Measurements from ENCODE around the gene S100A12. TPM values are rescaled to one million over a fixed set of nuclear protein-coding genes. Genes with fewer than 3 reads are reported as not detected.

Gene S100A12
- total RNA-seq, 1 donor from 2014 or later, result 7.6 TPM

DNA sequence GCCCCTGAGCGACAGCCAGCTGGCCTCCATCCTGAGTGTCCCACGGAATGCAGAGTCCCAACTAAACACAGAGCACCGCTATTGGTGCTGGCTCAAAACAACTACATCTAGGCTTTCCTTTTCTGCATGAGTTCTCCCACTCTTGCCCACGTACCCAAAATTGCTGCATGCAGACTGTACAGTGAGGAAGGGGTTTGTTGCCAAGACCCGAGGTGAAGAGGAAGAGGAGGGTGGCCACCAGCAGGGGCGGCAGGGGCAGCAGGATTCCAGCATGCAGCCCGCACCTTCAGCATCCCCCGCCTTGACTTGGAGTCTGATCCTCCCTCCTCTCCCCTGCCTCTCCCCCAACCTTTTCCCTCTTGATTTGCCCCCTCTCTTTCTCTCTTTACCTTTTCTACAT, 9.7 kb downstream of the S100A12 start:
- no peak for DNase-seq

DNA sequence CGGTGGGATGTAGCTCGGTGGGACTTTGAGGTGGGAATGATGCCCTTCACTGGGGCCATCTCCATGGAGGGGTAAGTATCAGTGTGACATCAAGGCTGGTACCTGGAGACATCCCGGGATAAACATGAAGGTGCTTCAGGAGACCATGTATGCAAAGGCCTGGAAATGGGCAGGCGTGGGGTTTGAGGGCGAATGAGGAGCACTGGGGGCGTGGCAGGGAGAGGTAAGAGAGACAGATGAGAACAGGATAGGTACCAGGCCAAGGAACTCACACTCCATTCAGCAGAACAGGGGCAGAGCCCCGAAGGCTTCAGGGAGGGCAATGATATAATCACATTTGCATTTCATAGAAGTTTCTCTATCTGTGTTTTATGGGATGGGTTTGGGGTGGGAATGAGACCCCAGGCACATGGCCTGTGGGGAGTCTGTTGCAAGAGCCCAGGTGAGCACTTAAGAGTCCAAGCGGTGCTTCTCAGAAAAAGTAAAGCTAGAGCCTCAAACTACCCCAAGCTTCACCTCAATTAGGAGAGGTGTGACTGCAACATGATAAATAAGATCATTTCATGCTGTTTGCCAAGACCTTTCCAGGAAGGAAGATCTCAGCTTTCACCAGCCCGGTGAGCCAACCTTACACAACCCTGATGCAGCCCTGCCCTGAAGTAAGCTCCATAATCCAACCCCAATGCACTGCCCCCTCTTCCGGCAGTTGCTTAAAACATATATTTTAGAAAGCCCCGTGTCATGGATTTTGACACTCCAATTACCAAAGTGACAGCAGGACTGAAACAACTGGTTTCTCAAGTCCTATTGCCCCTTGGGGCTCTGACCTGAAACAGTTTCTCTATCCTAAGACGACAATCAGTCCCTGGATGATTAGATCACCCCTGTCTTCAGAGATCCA, 10.4 kb downstream of the S100A12 start:
- peak; percentile 52 for DNase-seq

DNA sequence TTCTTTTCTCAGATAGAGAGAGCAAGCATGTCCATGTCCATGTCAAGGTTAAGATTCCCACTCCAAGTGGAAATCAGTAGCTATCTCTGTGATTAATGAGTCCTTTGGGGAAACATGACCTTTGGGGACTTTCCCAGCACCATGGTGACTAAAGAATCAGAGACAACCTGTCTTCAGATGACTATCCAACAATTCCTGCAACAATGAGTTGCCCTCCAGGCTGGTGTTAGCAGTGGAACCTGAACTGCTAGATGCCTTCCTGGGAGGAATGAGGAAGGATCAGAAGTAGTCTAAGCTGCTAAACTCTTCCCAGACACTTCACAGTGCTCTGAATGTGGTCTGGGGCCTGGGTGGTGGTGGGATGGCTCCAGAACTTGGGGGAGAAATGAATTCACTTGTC, 11.3 kb downstream of the S100A12 start:
- DNase-seq, result no peak

- no peak for DNase-seq
Observed at GRCh38 chr1:153363641-153364040, 11.8 kb downstream of the S100A12 start.

GRCh38 chr1:153362187-153362775, 13.1 kb downstream of the S100A12 start:
- no peak for DNase-seq

GRCh38 chr1:153361480-153362109, 13.8 kb downstream of the S100A12 start:
- no peak for DNase-seq

GRCh38 chr1:153360592-153361479, 14.6 kb downstream of the S100A12 start:
- DNase-seq, result no peak

DNA sequence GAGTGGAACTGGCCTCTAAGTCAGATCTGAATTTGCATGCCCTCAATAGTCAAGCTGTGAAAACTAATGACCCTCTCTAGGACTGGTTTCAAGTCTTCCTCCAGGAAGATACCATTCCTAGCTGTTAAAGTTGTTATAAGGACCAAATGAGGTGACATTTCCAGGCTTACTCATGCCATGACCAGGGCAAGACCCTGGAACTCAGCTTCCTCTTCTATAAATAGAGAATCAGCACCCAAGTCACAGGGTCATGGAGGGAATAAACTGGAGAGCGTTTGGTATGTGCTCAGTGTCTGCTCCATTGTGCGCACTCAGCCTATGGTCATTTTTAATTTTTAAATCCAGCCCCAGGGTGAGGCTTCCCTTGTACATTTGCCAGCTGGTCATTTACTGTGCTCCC, 15.2 kb downstream of the S100A12 start:
- DNase-seq, result no peak

DNA sequence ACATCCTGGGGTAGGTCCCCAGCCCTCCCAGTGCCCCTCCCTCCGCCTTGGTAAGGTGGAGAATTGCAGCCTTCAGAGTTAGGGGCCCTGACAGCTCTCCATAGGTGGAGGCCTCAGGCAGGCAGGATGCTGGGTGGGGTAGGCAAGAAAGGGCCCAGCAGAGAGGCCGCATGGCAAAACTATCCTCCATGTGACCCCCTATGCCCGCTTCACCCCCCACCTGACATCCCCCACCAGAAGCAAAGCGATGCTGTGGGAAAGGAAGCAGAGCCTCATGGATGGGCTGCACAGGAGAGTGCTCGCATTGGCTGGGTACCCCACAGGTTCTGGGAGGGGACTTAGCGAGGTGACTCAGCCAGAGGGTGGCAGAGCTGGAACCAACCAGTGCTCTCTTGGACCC, 16.2 kb downstream of the S100A12 start:
- DNase-seq, result no peak

GRCh38 chr1:153358691-153358975, 16.8 kb downstream of the S100A12 start:
- DNase-seq, result no peak

DNA sequence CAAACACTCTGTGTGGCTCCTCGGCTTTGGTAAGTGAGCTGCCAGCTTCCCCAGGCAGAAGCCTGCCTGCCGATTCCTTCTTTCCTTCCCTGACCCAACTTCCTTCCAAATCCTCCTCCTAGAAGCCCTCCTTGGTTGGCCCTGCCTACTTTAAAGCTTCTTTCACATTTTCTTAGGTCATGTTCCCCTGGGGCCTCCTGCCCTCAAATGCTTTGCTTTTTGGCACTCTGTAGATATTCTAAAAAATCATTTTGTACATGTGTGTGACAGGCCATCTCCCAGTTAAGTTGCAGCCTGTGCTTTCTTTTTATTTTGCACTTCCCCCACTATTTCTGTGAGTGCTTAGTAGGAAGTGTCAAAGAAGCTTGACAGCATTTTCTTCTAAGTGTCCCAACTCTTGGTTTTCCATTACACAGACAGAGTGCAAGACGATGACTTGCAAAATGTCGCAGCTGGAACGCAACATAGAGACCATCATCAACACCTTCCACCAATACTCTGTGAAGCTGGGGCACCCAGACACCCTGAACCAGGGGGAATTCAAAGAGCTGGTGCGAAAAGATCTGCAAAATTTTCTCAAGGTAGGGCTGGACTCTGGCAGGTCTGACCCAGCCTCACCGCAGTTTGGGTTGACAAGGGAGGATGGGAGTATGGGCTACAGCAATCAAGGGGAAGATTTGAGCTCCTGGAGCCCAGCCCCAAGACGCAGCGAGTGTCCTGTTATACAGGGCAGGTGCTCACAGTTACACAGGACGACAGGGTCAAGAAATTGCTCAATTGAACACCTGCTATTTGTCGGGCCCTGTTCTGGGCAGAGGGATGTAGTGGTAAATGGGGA, 17.3 kb downstream of the S100A12 start, which contains the start of gene S100A9:
Gene S100A9 (plus strand): TSS at position 2 of the 838 bp plus-strand sequence. CDS start 430 bp downstream, at position 432.
- no peak for DNase-seq

DNA sequence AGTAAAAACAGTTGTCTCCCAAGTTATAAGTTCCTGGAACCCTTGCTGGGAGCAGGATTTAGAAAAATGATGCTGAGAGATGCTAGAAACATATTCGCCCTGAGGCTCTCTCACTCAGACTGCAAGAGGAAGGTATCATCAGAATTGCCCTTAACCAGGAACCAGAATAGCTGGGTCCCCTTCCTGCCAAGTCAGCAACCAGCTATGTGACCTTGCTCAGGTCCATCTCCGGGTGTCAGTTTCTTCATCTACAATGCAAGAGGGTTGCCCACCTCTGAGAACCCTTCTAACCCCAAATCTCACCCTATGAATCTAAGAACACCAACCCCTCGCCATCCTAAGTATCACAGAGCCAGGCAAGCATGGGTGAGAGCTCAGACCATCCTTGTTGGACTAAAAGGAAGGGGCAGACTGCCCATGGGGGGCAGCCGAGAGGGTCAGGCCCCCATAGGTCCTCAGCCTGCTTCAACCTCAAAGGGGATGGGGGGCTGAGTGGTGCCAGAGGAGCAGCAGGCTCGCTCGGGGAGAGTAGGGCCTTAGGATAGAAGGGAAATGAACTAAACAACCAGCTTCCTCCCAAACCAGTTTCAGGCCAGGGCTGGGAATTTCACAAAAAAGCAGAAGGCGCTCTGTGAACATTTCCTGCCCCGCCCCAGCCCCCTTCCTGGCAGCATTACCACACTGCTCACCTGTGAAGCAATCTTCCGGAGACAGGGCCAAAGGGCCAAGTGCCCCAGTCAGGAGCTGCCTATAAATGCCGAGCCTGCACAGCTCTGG, 18.2 kb downstream of the S100A12 start:
- DNase-seq, result no peak

DNA sequence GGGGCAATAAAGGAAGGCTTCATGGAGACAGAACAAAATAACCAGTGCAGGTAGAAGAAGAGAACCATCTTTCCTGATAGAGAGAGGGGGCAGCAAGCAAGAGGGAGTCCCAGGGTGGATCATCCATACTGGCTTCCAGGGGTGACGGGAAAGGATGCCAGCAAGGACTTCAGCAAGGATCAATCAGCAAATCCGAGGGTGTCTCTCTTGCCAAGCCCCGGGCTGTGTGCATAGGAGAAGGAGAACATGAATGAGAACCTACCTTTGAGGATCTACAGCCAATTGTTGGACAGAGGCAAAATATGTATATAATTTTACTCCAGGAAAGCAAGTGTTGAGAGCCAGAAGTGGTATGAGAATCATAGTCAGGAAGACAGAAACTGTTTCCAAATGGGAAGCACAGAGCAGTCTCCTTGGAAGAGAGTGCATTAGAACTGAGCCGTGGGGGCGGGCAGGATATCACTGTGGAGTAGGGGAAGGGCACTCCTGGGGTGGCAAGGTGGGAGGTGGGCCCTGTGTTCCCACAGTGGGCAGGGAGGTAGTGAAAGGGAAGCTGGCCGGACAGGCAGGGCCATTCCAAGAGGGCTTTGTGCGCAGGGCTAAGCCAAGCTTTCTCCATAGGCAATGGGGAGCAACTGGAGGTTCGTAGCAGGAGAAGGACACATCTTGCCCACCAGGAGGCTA, 18.9 kb downstream of the S100A12 start:
- DNase-seq, result no peak

GRCh38 chr1:153355445-153356071, 19.9 kb downstream of the S100A12 start:
- DNase-seq, result peak; percentile 28

DNA sequence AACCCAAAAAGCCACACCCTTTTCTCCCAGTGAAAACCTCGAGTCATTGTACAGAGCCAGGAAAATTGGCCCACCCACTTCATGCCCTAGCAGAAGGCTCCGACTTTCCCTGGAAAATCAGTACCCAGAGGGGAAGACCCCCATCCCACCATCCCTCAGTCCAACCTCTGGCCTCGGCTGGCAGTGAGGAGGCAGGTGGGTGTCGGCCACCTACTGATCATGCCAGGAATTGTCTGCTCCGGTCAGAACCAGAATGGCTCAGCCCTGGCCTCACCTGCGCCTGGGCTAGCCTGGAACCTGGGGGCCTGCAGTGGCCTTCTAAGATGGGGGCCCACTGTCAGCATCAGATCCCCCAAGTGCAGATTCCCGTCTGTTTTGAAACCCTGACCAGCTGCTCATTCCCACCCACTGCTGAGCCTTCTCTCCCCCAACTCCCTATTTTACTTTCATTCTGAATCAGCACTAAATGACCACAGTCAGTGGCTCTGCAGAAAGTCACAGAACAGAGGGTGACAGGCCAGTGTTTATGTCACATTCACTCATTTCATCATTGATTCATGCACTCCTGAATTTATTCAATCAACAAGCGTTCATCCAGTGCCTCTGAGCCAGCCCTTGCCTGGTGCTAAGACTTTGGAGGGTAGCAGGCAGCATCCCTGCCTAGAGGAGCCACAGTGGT, 20.8 kb downstream of the S100A12 start:
- no peak for DNase-seq

DNA sequence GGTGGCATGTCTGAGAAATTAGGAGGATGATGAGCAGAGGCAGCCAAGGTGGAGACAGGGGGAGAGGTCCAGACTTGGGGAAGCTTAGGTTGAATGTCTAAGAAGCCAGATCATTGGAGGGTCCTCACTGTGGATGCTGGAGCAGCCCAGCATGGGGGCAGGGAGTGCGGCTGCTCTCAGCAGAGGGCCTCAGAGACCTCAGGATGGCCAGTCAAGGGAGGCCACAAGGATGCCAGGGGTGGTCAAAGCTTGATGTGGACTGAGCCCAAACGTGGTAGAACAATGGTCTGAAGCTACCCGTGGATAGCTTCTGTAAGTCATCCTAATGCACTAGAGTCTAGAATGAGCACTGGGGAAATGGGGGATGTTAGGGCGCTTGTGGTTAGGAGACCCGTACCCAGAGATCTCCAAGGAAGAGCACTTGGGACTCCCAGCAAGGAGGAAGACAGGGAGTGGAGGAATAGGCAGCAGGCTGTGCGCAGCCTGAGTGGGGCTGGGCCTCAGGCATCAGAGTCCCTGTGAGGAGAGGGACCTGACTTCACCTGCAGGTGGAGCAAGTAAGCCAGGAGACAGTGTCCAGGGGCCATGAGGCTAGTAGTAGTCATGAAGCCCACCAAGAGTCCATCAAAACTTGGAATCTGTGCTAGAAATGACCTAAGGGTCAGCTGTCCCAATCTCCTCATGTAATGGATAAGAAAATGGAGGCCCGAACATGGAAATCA, 22.0 kb downstream of the S100A12 start:
- DNase-seq, result no peak

DNA sequence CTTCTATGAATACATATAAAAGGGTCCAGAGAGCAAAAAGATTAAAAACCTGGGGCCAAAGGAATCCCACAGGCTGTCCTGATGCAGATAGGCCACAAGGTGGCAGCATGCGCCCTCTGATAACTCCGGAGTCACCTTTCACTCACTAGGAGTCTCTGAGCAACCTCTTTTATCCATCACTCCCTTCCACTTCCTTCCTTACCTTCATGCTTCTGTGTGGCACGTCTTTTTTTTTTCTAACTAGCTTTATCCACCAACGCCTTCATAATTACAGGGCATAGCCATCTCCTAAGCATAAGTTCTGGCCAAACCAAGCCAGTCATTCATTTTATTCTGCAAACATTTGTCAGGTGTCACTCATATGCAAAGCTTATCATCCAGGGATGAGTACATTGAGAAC, 22.9 kb downstream of the S100A12 start:
- DNase-seq, result peak; percentile 80

DNA sequence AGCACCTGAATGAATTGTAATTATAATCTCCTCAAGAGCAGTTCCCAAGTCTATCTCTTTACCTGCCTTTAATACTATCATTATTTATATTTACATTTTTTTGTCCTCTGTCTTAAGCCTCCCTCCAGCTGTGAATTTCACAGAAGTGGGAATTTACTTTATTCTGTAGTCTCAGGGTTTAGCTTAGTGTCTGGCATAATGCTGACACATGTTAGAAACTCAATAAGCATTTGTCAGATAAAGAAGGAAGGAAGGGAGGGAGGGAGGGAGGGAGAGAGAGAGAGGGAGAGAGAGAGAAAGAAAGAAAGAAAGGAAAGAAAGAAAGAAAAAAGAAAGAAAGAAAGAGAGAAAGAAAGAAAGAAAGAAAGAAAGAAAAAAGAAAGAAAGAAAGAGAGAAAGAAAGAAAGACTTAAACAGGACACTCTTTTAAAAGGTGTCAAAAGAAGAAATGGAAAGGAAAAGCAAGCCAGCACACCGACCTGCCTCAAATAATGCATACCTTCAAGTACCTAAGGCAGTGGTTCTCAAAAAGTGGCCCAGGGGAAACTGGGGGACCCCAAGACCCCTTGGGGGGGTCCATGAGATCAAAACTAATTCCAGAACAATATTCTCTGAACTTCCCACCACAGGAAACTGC, 25.0 kb downstream of the S100A12 start:
- no peak for DNase-seq

Measured in tongue (tissue), 2 donors.